ENCODE results near the gene C9orf57.
"Not testable (repeated sequence)": the region's sequence is repeated elsewhere in the genome, so short reads cannot be mapped to it uniquely, and the experiment has no call there.

Gene C9orf57, protein sequence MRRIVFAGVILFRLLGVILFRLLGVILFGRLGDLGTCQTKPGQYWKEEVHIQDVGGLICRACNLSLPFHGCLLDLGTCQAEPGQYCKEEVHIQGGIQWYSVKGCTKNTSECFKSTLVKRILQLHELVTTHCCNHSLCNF

DNA sequence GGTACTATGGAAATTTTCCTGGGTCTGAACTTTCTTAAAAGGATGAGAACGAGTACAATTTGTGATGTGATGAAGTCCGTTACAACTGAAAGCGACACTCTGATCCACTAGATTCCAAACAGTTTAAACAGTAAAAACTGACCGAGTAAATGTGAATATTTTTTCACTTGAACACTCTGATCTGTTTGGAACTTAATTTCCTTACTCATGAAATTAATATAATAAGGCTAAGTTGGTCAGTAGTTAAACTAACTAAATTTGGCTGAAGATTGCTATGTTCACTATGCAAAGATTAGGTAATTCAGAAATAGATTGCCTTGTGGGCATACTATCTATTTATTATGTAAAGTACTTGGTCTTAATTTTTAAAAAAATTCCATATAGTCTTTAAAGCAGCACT is at the start of gene C9orf57:
C9orf57 (minus strand) TSS at position 101 of the 400 bp plus-strand sequence. CDS start 1,282 bp downstream, outside the sequence.
- H3K27ac ChIP-seq (ENCODE audit: low read depth, low read length) = no peak within 1 kb of the TSS
- H2AFZ ChIP-seq (ENCODE audit: low read length, unreplicated experiment) = no peak within 1 kb of the TSS
- H3K4me3 ChIP-seq (ENCODE audit: low read depth, low read length) = no peak within 1 kb of the TSS
- H3K4me1 ChIP-seq (ENCODE audit: control insufficient read depth, insufficient read depth, low read length, unreplicated experiment) = no peaks in the 10 kb centered on the region
- H3K27me3 ChIP-seq (ENCODE audit: insufficient read depth, low read length) = peaks cover 21% of the 10 kb centered on the region
- H3K36me3 ChIP-seq (ENCODE audit: insufficient read depth, low read length) = no peaks in the 10 kb centered on the region
- H3K79me2 ChIP-seq (ENCODE audit: control insufficient read depth, insufficient read depth, low read length, unreplicated experiment) = no peaks in the 10 kb centered on the region

DNA sequence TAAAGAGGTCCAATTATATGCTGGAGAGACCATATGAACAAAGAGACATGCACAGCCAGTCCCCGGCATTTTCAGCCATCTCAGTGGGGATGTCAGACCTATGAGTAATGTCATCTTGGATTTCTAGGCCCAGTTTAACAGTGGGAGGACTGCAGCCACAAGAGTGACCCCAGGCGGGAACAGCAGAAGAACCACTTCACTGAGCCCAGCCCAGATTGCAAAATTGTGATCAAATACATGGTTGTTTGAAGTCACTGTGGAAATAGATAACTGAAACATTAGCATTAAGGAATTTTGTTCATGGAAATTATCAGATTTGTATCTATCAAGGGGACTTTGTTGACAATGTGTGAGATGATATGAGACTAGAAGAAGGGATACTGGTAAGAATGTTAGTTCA is 42.1 kb upstream of the C9orf57 start:
- H2AFZ ChIP-seq (ENCODE audit: low read length, unreplicated experiment) = no peak overlapping the region
- H3K27me3 ChIP-seq (ENCODE audit: insufficient read depth, low read length) = 0 out of 2 replicates have a peak, but pooled peaks cover 3% of the 10 kb centered on the region
- H3K4me3 ChIP-seq (ENCODE audit: low read depth, low read length) = no peak overlapping the region
- no peak overlapping the region for H3K27ac ChIP-seq (ENCODE audit: low read depth, low read length)
- no peaks in the 10 kb centered on the region for H3K4me1 ChIP-seq (ENCODE audit: control insufficient read depth, insufficient read depth, low read length, unreplicated experiment)
- H3K79me2 ChIP-seq (ENCODE audit: control insufficient read depth, insufficient read depth, low read length, unreplicated experiment) = no peaks in the 10 kb centered on the region
- no peaks in the 10 kb centered on the region for H3K36me3 ChIP-seq (ENCODE audit: insufficient read depth, low read length)

- not testable (repeated sequence) for H3K27ac ChIP-seq (ENCODE audit: low read depth, low read length); H3K79me2 ChIP-seq (ENCODE audit: control insufficient read depth, insufficient read depth, low read length, unreplicated experiment); H3K36me3 ChIP-seq (ENCODE audit: insufficient read depth, low read length); H3K27me3 ChIP-seq (ENCODE audit: insufficient read depth, low read length); H3K4me3 ChIP-seq (ENCODE audit: low read depth, low read length); H2AFZ ChIP-seq (ENCODE audit: low read length, unreplicated experiment); H3K4me1 ChIP-seq (ENCODE audit: control insufficient read depth, insufficient read depth, low read length, unreplicated experiment)
Observed at GRCh38 chr9:72095520-72095919, 35.1 kb upstream of the C9orf57 start.

DNA sequence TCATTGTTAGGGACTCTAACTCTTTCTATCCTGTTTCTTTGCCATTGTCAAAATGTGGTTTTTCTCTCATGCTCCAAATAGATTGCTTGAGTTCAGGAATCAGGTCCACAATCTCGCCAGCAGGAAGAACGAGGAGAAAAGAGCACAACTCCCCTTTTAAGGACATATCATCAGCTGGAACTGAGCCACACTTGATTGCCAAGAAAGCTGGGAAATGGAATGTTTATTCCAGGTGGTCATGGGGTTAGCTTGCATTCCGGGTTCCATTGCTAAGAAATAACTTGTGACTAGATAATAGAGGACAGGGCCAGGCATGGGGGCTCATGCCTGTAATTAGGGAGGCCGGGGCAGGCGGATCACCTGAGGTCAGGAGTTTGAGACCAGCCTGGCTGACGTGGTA is 32.4 kb upstream of the C9orf57 start:
- H3K4me3 ChIP-seq (ENCODE audit: low read depth, low read length) = no peak overlapping the region
- no peak overlapping the region for H2AFZ ChIP-seq (ENCODE audit: low read length, unreplicated experiment)
- H3K27me3 ChIP-seq (ENCODE audit: insufficient read depth, low read length) = peaks cover 8% of the 10 kb centered on the region
- no peaks in the 10 kb centered on the region for H3K4me1 ChIP-seq (ENCODE audit: control insufficient read depth, insufficient read depth, low read length, unreplicated experiment)
- no peaks in the 10 kb centered on the region for H3K36me3 ChIP-seq (ENCODE audit: insufficient read depth, low read length)
- H3K79me2 ChIP-seq (ENCODE audit: control insufficient read depth, insufficient read depth, low read length, unreplicated experiment) = no peaks in the 10 kb centered on the region
- H3K27ac ChIP-seq (ENCODE audit: low read depth, low read length) = no peak overlapping the region

- no peak overlapping the region for H2AFZ ChIP-seq (ENCODE audit: low read length, unreplicated experiment)
- no peaks in the 10 kb centered on the region for H3K79me2 ChIP-seq (ENCODE audit: control insufficient read depth, insufficient read depth, low read length, unreplicated experiment)
- H3K4me3 ChIP-seq (ENCODE audit: low read depth, low read length) = no peak overlapping the region
- no peak overlapping the region for H3K27ac ChIP-seq (ENCODE audit: low read depth, low read length)
- H3K27me3 ChIP-seq (ENCODE audit: insufficient read depth, low read length) = peaks cover 12% of the 10 kb centered on the region
- H3K36me3 ChIP-seq (ENCODE audit: insufficient read depth, low read length) = no peaks in the 10 kb centered on the region
- no peaks in the 10 kb centered on the region for H3K4me1 ChIP-seq (ENCODE audit: control insufficient read depth, insufficient read depth, low read length, unreplicated experiment)
Observed at GRCh38 chr9:72089451-72090130, 29.2 kb upstream of the C9orf57 start.

- Histone ChIP-seq H3K36me3 (ENCODE audit: insufficient read depth, low read length) (no peaks in the 10 kb centered on the region), H3K4me1 (ENCODE audit: control insufficient read depth, insufficient read depth, low read length, unreplicated experiment) (no peaks in the 10 kb centered on the region), H3K79me2 (ENCODE audit: control insufficient read depth, insufficient read depth, low read length, unreplicated experiment) (no peaks in the 10 kb centered on the region), H3K27ac (ENCODE audit: low read depth, low read length) (no peak overlapping the region), H2AFZ (ENCODE audit: low read length, unreplicated experiment) (no peak overlapping the region), H3K4me3 (ENCODE audit: low read depth, low read length) (no peak overlapping the region), H3K27me3 (ENCODE audit: insufficient read depth, low read length) (peaks cover 20% of the 10 kb centered on the region)
Observed at GRCh38 chr9:72082536-72082935, 22.1 kb upstream of the C9orf57 start.

- not testable (repeated sequence) for H3K4me1 ChIP-seq (ENCODE audit: control insufficient read depth, insufficient read depth, low read length, unreplicated experiment); H2AFZ ChIP-seq (ENCODE audit: low read length, unreplicated experiment); H3K27ac ChIP-seq (ENCODE audit: low read depth, low read length); H3K27me3 ChIP-seq (ENCODE audit: insufficient read depth, low read length); H3K36me3 ChIP-seq (ENCODE audit: insufficient read depth, low read length); H3K79me2 ChIP-seq (ENCODE audit: control insufficient read depth, insufficient read depth, low read length, unreplicated experiment); H3K4me3 ChIP-seq (ENCODE audit: low read depth, low read length)
Observed at GRCh38 chr9:72074666-72075065, 14.3 kb upstream of the C9orf57 start.

DNA sequence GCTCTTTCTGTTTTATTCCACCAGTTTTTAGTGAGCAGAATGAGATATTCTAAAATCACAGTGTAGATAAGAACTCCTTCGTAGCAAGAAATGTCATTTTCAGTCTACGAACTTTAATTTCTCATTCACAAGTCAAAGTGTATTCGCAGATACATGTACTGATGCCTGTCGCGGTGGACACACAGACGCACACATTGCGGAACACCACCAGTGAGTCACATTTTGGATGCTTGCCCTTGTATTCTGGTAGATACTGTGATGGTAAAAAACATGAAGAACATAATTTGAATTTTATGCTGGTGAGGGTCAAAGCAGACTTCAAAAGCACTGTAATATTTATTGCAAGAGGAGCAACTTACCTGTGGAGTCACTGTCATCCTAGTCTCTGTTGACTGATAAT is 4.7 kb upstream of the C9orf57 start:
- Histone ChIP-seq H3K27ac (ENCODE audit: low read depth, low read length) (no peak overlapping the region), H3K27me3 (ENCODE audit: insufficient read depth, low read length) (peaks cover 30% of the 10 kb centered on the region), H3K36me3 (ENCODE audit: insufficient read depth, low read length) (no peaks in the 10 kb centered on the region), H3K79me2 (ENCODE audit: control insufficient read depth, insufficient read depth, low read length, unreplicated experiment) (no peaks in the 10 kb centered on the region), H2AFZ (ENCODE audit: low read length, unreplicated experiment) (no peak overlapping the region), H3K4me3 (ENCODE audit: low read depth, low read length) (no peak overlapping the region), H3K4me1 (ENCODE audit: control insufficient read depth, insufficient read depth, low read length, unreplicated experiment) (no peaks in the 10 kb centered on the region)

- Histone ChIP-seq H3K27me3 (ENCODE audit: insufficient read depth, low read length) (peaks cover 16% of the 10 kb centered on the region), H3K36me3 (ENCODE audit: insufficient read depth, low read length) (no peaks in the 10 kb centered on the region), H3K79me2 (ENCODE audit: control insufficient read depth, insufficient read depth, low read length, unreplicated experiment) (no peaks in the 10 kb centered on the region), H2AFZ (ENCODE audit: low read length, unreplicated experiment) (no peak overlapping the region), H3K4me1 (ENCODE audit: control insufficient read depth, insufficient read depth, low read length, unreplicated experiment) (no peaks in the 10 kb centered on the region), H3K4me3 (ENCODE audit: low read depth, low read length) (no peak overlapping the region), H3K27ac (ENCODE audit: low read depth, low read length) (no peak overlapping the region)
Observed at GRCh38 chr9:72052122-72052521, 8.3 kb downstream of the C9orf57 start.

DNA sequence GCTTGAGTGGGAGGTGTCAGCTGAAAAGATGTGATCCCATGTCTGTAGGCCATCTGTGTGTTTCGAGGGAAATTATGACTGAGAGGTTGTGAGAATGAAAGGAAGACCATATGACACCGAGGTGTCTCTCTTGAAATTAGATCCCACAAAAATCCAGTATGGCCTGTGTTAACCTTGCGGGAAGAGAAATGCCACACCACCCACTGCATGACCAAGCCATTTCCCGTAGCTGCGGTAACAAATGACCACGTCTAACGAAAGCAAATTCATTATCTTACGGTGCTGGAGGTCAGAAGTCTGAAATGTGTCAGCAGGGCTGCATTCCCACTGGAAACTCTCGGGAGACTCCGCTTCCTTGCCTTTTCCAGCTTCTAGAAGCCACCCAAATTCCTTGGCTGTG is 11.6 kb downstream of the C9orf57 start:
- peaks cover 22% of the 10 kb centered on the region for H3K27me3 ChIP-seq (ENCODE audit: insufficient read depth, low read length)
- H2AFZ ChIP-seq (ENCODE audit: low read length, unreplicated experiment) = no peak overlapping the region
- H3K36me3 ChIP-seq (ENCODE audit: insufficient read depth, low read length) = no peaks in the 10 kb centered on the region
- H3K4me1 ChIP-seq (ENCODE audit: control insufficient read depth, insufficient read depth, low read length, unreplicated experiment) = no peaks in the 10 kb centered on the region
- H3K4me3 ChIP-seq (ENCODE audit: low read depth, low read length) = no peak overlapping the region
- no peaks in the 10 kb centered on the region for H3K79me2 ChIP-seq (ENCODE audit: control insufficient read depth, insufficient read depth, low read length, unreplicated experiment)
- H3K27ac ChIP-seq (ENCODE audit: low read depth, low read length) = no peak overlapping the region
